Testis (tissue), 2 donors: Measurements from ENCODE around the gene DHFR.

Experiments
- CTCF ChIP-seq, 3 experiments: fragments of 450-650 bp in 2 of 3; fragments of 200-600 bp in 1 of 3; sonication (generic) in 1 of 3; IDR thresholded peaks; one replicate each; pipeline ENCODE4 v1.5.1; 2016 to 2019; ENCODE audit warnings: antibody characterized with exemption in 3 of 3, mild to moderate bottlenecking in 2 of 3, moderate library complexity in 1 of 3
- POLR2A ChIP-seq: fragments of 450-650 bp; IDR thresholded peaks from one replicate; pipeline ENCODE4 v1.6.1; 2017; ENCODE audit warnings: antibody characterized with exemption, mild to moderate bottlenecking, moderate library complexity

- TF ChIP-seq POLR2A (no peak), CTCF (IDR thresholded peaks at IDR 0.05) (no peak)
Observed at GRCh38 chr5:80579050-80579449, 75.7 kb downstream of the DHFR start.
